ENCODE measurements around the gene INO80B. TPM values are rescaled to one million over a fixed set of nuclear protein-coding genes. Genes with fewer than 3 reads are reported as not detected.
A peak's percentile ranks its signal among the peaks of the same experiment; 100 is the strongest.

INO80B gene
- 32.5 and 34.2 TPM in 2 replicates for total RNA-seq (2021)
- percentile 48 among the genes with signal in this experiment for Bru-seq, nascent RNA
- BruChase-seq, experiment 1, labeled RNA remaining after a 2-hour chase = percentile 45 among the genes with signal in this experiment
- percentile 54 among the genes with signal in this experiment for BruChase-seq, experiment 2, labeled RNA remaining after a 6-hour chase
- long read RNA-seq, transcript INO80B-201 (5 exons, 1,261 nt) = major isoform, 9 of 9 reads
- long read RNA-seq, partial matches to known transcripts = 0 of 9 reads
- long read RNA-seq, other reads (novel, unspliced or antisense) = 0 of 9 reads

DNA sequence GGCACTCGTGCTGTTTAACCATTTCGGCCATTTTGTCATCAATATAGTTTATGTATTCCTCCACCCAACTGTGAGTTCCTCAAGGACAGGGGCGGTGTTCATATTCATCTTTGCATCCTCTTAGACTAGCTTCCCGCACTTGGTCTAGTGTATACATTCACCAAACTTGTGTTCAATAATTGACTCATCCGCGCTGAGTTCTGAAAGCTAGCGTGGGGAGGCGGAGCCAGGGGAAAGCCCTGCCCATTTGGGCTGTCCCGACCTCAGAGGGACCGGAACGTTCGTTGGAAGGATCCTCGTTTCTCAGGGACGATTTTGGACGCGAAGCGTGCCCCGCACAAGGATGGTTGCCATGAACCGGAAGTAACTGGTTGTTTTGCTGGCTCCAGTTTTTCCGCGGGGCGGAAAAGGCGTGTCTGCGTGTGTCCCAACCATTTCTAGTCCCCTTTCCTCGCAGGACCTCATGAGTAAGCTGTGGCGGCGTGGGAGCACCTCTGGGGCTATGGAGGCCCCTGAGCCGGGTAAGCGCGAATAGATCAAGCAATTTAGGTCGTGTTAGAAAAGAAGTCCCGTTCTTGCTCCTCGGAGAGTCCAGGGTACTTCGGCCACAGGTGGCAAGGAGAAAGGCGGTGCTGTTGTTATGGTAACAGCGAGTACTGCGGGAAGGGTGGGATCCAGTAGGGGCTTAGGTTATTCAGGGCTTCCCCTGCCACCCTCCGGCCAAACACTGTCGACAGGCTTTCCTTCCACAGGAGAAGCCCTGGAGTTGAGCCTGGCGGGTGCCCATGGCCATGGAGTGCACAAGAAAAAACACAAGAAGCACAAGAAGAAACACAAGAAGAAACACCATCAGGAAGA, at the start of gene INO80B:
Gene INO80B (plus strand): TSS at position 434 of the 858 bp plus-strand sequence. CDS start 30 bp downstream, at position 464.
- no peaks in the 10 kb centered on the region for H4K20me1 ChIP-seq (ENCODE audit: insufficient read depth)
- H3K4me1 ChIP-seq (replicated peaks; ENCODE audit: insufficient read depth) = peaks cover 22% of the 10 kb centered on the region
- H3F3A ChIP-seq (ENCODE audit: insufficient read depth, low read depth) = peaks cover 22% of the 10 kb centered on the region
- peak; percentile 95 to 96 for DNase-seq
- POLR2A ChIA-PET (ENCODE audit: unreplicated experiment) = interaction anchor here (0.5 kb wide), 1 partner anchor 588 kb away, joined by 3 read pairs; no protein-coding TSS in a partner anchor
- peak within 1 kb of the TSS; percentile 88 for H2AFZ ChIP-seq
- peaks cover 22% of the 10 kb centered on the region for H3K79me2 ChIP-seq (ENCODE audit: low read depth)
- H3K9me3 ChIP-seq (ENCODE audit: insufficient read depth, low read depth) = no peaks in the 10 kb centered on the region
- peak within 1 kb of the TSS; percentile 84 for H3K4me3 ChIP-seq
- H3K27ac ChIP-seq = no peak within 1 kb of the TSS
- intact Hi-C loops (cut with micrococcal nuclease; ENCODE audit: unreplicated experiment) = loop anchor here (1.0 to 10.0 kb wide), 3 partner anchors 28 to 190 kb away; partner anchors contain the start of genes PCGF1 and TTC31
- H3K9me2 ChIP-seq (ENCODE audit: insufficient read depth) = no peaks in the 10 kb centered on the region
- TF ChIP-seq EZH2 (IDR thresholded peaks at IDR 0.05; ENCODE audit: low read depth) = no peak
- H3K27me3 ChIP-seq (ENCODE audit: insufficient read depth, low read depth) = no peaks in the 10 kb centered on the region
- BruUV-seq (replicated peaks) = no TSS peak
- CTCF ChIA-PET = no interaction called here
- H3K36me3 ChIP-seq (ENCODE audit: low read depth) = no peaks in the 10 kb centered on the region
- peak within 1 kb of the TSS; percentile 73 for H3K4me2 ChIP-seq

DNA sequence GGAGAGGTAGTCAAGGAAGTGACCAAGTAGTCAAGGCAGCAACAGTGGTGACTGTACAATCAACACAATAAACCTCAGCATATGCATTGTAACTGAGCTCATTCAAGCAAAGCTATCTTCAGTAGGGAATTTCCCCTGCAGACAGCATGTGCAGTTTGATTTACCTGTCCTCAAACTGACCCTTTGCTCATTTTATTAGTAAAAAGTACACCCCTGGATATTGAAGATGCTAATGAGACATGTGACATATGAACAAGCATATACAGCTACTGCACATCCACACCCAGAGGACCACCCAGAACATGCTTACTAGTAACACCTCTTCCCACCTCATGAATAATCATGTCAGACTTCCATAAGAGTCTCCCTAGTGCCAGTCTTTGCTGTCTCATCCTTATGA, 48.9 kb upstream of the INO80B start:
- Histone ChIP-seq H3K4me3 (no peak overlapping the region), H3K4me1 (replicated peaks; ENCODE audit: insufficient read depth) (peaks cover 11% of the 10 kb centered on the region), H3K27me3 (ENCODE audit: insufficient read depth, low read depth) (no peaks in the 10 kb centered on the region), H2AFZ (no peak overlapping the region), H3F3A (ENCODE audit: insufficient read depth, low read depth) (0 out of 2 replicates have a peak, but pooled peaks cover 4% of the 10 kb centered on the region), H4K20me1 (ENCODE audit: insufficient read depth) (no peaks in the 10 kb centered on the region), H3K4me2 (no peak overlapping the region), H3K9me3 (ENCODE audit: insufficient read depth, low read depth) (no peaks in the 10 kb centered on the region), H3K79me2 (ENCODE audit: low read depth) (no peaks in the 10 kb centered on the region), H3K9me2 (ENCODE audit: insufficient read depth) (no peaks in the 10 kb centered on the region), H3K36me3 (ENCODE audit: low read depth) (no peaks in the 10 kb centered on the region), H3K27ac (no peak overlapping the region)
- DNase-seq = no peak
- intact Hi-C loops (cut with micrococcal nuclease; ENCODE audit: unreplicated experiment) = no loop called here
- POLR2A ChIA-PET (ENCODE audit: unreplicated experiment) = no interaction called here
- BruUV-seq (replicated peaks) = no TSS peak
- TF ChIP-seq EZH2 (IDR thresholded peaks at IDR 0.05; ENCODE audit: low read depth) = no peak
- TF ChIP-seq, protein P1, sequence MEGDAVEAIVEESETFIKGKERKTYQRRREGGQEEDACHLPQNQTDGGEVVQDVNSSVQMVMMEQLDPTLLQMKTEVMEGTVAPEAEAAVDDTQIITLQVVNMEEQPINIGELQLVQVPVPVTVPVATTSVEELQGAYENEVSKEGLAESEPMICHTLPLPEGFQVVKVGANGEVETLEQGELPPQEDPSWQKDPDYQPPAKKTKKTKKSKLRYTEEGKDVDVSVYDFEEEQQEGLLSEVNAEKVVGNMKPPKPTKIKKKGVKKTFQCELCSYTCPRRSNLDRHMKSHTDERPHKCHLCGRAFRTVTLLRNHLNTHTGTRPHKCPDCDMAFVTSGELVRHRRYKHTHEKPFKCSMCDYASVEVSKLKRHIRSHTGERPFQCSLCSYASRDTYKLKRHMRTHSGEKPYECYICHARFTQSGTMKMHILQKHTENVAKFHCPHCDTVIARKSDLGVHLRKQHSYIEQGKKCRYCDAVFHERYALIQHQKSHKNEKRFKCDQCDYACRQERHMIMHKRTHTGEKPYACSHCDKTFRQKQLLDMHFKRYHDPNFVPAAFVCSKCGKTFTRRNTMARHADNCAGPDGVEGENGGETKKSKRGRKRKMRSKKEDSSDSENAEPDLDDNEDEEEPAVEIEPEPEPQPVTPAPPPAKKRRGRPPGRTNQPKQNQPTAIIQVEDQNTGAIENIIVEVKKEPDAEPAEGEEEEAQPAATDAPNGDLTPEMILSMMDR (conservative IDR thresholded peaks at IDR 0.05) = no peak
- CTCF ChIA-PET = interaction anchor here (0.6 kb wide), 1 partner anchor 178 kb away, joined by 4 read pairs; no protein-coding TSS in a partner anchor

DNA sequence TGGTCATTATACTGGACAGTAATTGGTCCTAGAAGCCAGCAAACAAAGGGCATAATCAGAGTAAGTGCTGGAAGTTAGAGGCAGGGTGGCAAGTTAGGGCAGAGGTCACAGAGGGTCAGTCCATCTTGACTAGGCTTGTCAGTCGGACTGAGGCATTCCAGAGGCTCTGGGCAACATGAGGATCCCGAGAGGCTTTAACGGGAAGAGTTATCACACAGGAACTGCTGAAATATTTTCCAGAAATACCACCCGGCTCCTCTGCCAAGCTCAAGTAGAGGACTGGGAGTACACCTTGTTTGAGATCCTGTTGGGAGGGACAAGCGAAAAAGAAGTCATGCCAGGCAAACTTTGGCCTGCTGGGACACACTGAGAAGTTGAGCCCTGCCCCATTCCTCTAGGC, 47.2 kb upstream of the INO80B start:
- no peaks in the 10 kb centered on the region for H3K27me3 ChIP-seq (ENCODE audit: insufficient read depth, low read depth)
- no TSS peak for BruUV-seq (replicated peaks)
- no peaks in the 10 kb centered on the region for H3K9me2 ChIP-seq (ENCODE audit: insufficient read depth)
- no peaks in the 10 kb centered on the region for H3K9me3 ChIP-seq (ENCODE audit: insufficient read depth, low read depth)
- CTCF ChIA-PET = no interaction called here
- H3F3A ChIP-seq (ENCODE audit: insufficient read depth, low read depth) = 0 out of 2 replicates have a peak, but pooled peaks cover 4% of the 10 kb centered on the region
- H4K20me1 ChIP-seq (ENCODE audit: insufficient read depth) = no peaks in the 10 kb centered on the region
- DNase-seq = no peak
- H3K4me3 ChIP-seq = no peak overlapping the region
- TF ChIP-seq, protein P1 (conservative IDR thresholded peaks at IDR 0.05) = no peak
- TF ChIP-seq EZH2 (IDR thresholded peaks at IDR 0.05; ENCODE audit: low read depth) = no peak
- POLR2A ChIA-PET (ENCODE audit: unreplicated experiment) = no interaction called here
- peaks cover 11% of the 10 kb centered on the region for H3K4me1 ChIP-seq (replicated peaks; ENCODE audit: insufficient read depth)
- H3K79me2 ChIP-seq (ENCODE audit: low read depth) = no peaks in the 10 kb centered on the region
- no peak overlapping the region for H2AFZ ChIP-seq
- H3K27ac ChIP-seq = no peak overlapping the region
- intact Hi-C loops (cut with micrococcal nuclease; ENCODE audit: unreplicated experiment) = no loop called here
- no peaks in the 10 kb centered on the region for H3K36me3 ChIP-seq (ENCODE audit: low read depth)
- no peak overlapping the region for H3K4me2 ChIP-seq

All from PC-9 (cell line).